Renal pelvis (tissue), 4 donors: ENCODE data around the gene TTK. TPM values are rescaled to one million over a fixed set of nuclear protein-coding genes. Genes with fewer than 3 reads are reported as not detected.
"Not testable (repeated sequence)": the region's sequence is repeated elsewhere in the genome, so short reads cannot be mapped to it uniquely, and the experiment has no call there.

Experiments
- DNase-seq: peaks from one replicate; pipeline ENCODE4 v3.0.0-alpha.2; 2013
- polyA plus RNA-seq, 3 donors: library from polyadenylated mRNA; unstranded; fragments of 120-200 nt; gene quantifications; one replicate each; pipeline ENCODE4 v1.2.1, GENCODE V29; 2013; ENCODE audit not compliant: insufficient read length in 3 of 3

TTK gene
- polyA plus RNA-seq, 3 donors = 18.9 to 21.1 (median 20.7) TPM

GRCh38 chr6:80015839-80016435, 11.5 kb downstream of the TTK start:
- no peak for DNase-seq

- DNase-seq = no peak
These were observed 16.1 kb downstream of the TTK start for GRCh38 chr6:80020381-80021120.

GRCh38 chr6:80021131-80021530, 16.7 kb downstream of the TTK start:
- DNase-seq = no peak

- no peak for DNase-seq
These were observed 17.1 kb downstream of the TTK start for GRCh38 chr6:80021591-80021990.

GRCh38 chr6:80022803-80023202, 18.4 kb downstream of the TTK start:
- DNase-seq = no peak

- DNase-seq = no peak
These were observed 24.1 kb downstream of the TTK start for GRCh38 chr6:80028589-80028988.

GRCh38 chr6:80029470-80029869, 25.0 kb downstream of the TTK start:
- DNase-seq = no peak

GRCh38 chr6:80048220-80048619, 43.8 kb downstream of the TTK start:
- DNase-seq = not testable (repeated sequence)

- no peak for DNase-seq
These were observed 56.3 kb downstream of the TTK start for GRCh38 chr6:80060774-80061173.

- DNase-seq = not testable (repeated sequence)
These were observed 63.7 kb downstream of the TTK start for GRCh38 chr6:80068146-80068545.

GRCh38 chr6:80070431-80070830, 66.0 kb downstream of the TTK start:
- not testable (repeated sequence) for DNase-seq

- no peak for DNase-seq
These were observed 72.6 kb downstream of the TTK start for GRCh38 chr6:80077067-80077466.

GRCh38 chr6:80088637-80089036, 84.2 kb downstream of the TTK start:
- no peak for DNase-seq

GRCh38 chr6:80091506-80091905, 87.1 kb downstream of the TTK start:
- DNase-seq = no peak

Other genes starting within 250 kb of the TTK start
- gene ELOVL4, start 57.1 kb upstream of the TTK start, polyA plus RNA-seq = 1 to 10 TPM; 2.4 to 3.5 (median 3.0) TPM
- gene BCKDHB, start 102.0 kb downstream of the TTK start, polyA plus RNA-seq = 10 to 100 TPM; 24.2 to 31.6 (median 30.3) TPM